GM12891 (cell line): ENCODE results near the gene UNG.
A peak's percentile ranks its signal among the peaks of the same experiment; 100 is the strongest.

Experiments used
- DNase-seq: peaks from one replicate; pipeline ENCODE4 v3.0.0; 2011; ENCODE audit warnings: low spot score; ENCODE audit not compliant: insufficient read length
- FAIRE-seq: peaks from 2 replicates; lab custom pipeline; 2011; peaks lifted over from hg19 to GRCh38; lab: Jason Lieb, UNC
- PAX5 ChIP-seq: IDR thresholded peaks from 2 replicates; pipeline ENCODE4 v1.6.1; 2011; ENCODE audit warnings: low read length, moderate library complexity, mild to moderate bottlenecking; ENCODE audit not compliant: insufficient read depth, severe bottlenecking
- POLR2A ChIP-seq: IDR thresholded peaks from 2 replicates; pipeline ENCODE4 v1.6.1; 2011; ENCODE audit warnings: low read depth, low read length, control low read depth
- POLR2AphosphoS5 ChIP-seq: IDR thresholded peaks from 2 replicates; pipeline ENCODE4 v1.6.1; 2011; ENCODE audit warnings: low read depth, low read length, control low read depth
- POU2F2 ChIP-seq: IDR thresholded peaks from 2 replicates; pipeline ENCODE4 v1.6.1; 2011; ENCODE audit warnings: low read depth, mild to moderate bottlenecking, control low read depth, low read length, moderate library complexity
- SPI1 ChIP-seq: IDR thresholded peaks from 2 replicates; pipeline ENCODE4 v1.6.1; 2011; ENCODE audit warnings: low read depth, low read length, control low read depth
- TAF1 ChIP-seq: IDR thresholded peaks from 2 replicates; pipeline ENCODE4 v1.6.1; 2011; ENCODE audit warnings: low read depth, low read length, control low read depth

UNG gene

GRCh38 chr12:109153821-109154441 lies 56.5 kb downstream of the UNG start:
- TF ChIP-seq POLR2A = no peak
- TF ChIP-seq PAX5 = no peak
- no peak for TF ChIP-seq SPI1
- TF ChIP-seq POU2F2 = no peak
- no peak for TF ChIP-seq TAF1
- TF ChIP-seq POLR2AphosphoS5 = no peak
- DNase-seq (no peak), FAIRE-seq (no peak)

- TF ChIP-seq POLR2A (no peak), SPI1 (no peak), TAF1 (no peak), POU2F2 (no peak), POLR2AphosphoS5 (no peak), PAX5 (no peak)
- DNase-seq (peak; percentile 81), FAIRE-seq (peak; percentile 9)
Observed at GRCh38 chr12:109154451-109155438, 57.3 kb downstream of the UNG start.

GRCh38 chr12:109156036-109156435 lies 58.6 kb downstream of the UNG start:
- no peak for DNase-seq
- no peak for FAIRE-seq

GRCh38 chr12:109156586-109156985 lies 59.2 kb downstream of the UNG start:
- DNase-seq (no peak), FAIRE-seq (no peak)
- TF ChIP-seq POU2F2 = no peak
- TF ChIP-seq SPI1 = no peak

More at GRCh38 chr12:109156036-109156435, 58.6 kb downstream of the UNG start:
- TF ChIP-seq TAF1 (no peak), PAX5 (no peak), POLR2A (no peak), POLR2AphosphoS5 (no peak), SPI1 (no peak), POU2F2 (no peak)

GRCh38 chr12:109157986-109158385 lies 60.6 kb downstream of the UNG start:
- no peak for FAIRE-seq

GRCh38 chr12:109160433-109160832 lies 63.0 kb downstream of the UNG start:
- FAIRE-seq = no peak
- no peak for DNase-seq
- TF ChIP-seq TAF1 (no peak), SPI1 (no peak), POLR2A (no peak)

More at GRCh38 chr12:109157986-109158385, 60.6 kb downstream of the UNG start:
- DNase-seq = no peak
- no peak for TF ChIP-seq POLR2AphosphoS5
- no peak for TF ChIP-seq PAX5
- TF ChIP-seq POU2F2 = no peak
- no peak for TF ChIP-seq TAF1
- TF ChIP-seq SPI1 = no peak
- TF ChIP-seq POLR2A = no peak
